Measurements from ENCODE around the gene DNASE2. TPM values are rescaled to one million over a fixed set of nuclear protein-coding genes. Genes with fewer than 3 reads are reported as not detected.

DNASE2 gene, protein sequence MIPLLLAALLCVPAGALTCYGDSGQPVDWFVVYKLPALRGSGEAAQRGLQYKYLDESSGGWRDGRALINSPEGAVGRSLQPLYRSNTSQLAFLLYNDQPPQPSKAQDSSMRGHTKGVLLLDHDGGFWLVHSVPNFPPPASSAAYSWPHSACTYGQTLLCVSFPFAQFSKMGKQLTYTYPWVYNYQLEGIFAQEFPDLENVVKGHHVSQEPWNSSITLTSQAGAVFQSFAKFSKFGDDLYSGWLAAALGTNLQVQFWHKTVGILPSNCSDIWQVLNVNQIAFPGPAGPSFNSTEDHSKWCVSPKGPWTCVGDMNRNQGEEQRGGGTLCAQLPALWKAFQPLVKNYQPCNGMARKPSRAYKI
- 33.2 and 36.1 TPM in 2 replicates for total RNA-seq

DNA sequence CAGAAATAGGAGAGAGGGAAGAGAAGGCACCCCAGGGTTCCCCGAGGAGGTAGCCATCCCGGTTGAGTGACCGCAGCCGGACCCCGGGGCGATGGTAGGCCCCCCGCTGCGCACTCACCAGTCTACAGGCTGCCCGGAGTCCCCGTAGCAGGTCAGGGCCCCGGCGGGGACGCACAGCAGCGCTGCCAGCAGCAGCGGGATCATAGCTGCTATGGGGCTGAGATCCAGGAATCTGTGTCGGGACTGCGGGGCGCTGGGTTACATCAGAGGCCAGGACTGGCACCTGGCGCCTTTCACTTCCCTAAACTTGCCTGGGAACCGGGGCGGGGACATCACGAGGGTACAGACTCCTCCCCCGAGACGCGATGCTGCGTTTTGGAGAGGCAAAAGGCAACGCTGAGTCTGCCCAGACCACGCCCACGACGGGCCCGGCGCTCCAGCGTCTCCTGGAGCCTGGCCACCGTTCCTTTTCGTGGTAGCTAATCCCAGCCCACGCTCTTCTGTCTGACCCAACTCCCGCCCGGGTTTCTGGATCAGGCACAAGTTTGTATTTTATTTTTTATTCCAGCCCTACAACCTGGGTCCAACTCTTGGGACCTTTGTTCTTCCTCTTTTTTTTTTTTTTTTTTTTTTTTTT is at the start of gene DNASE2:
Gene DNASE2 (minus strand): TSS at position 278 of the 637 bp plus-strand sequence. CDS start 74 bp downstream, at position 204.

DNA sequence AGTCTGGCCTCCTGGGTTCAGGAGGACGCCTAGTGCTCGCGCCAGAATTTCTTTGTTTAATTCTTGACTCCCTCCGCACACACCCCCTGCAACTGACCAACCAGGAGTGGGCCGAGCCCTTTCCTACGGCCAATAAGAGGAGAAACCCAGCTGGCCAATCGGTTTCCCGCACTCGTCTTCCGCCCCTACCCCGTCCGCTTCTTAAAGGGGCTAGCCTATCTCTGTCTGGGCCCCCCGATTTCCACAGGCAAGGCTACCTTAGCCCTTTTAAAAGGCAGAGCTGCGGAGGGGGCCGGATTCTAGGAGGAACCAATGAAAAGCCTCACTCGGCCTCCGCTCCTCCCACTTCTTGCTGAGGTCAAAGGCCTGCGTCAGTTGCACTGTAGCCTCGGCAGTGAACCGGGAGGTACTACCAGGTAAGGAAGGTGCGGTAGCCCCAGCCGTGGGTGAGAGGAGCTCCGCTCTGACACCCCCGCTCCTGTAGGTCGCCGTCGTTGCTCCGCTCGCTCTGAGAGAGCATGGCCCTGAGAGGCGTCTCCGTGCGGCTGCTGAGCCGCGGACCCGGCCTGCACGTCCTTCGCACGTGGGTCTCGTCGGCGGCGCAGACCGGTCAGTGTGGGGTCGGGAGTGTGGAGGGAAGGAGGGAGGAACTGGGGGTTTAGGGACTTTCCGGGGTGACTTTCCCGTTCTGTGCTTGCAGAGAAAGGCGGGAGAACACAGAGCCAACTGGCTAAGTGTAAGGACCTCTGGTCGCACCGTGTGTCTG is 9.7 kb upstream of the DNASE2 start, which contains the start of gene GCDH:
Gene GCDH (plus strand): TSS at position 374 of the 766 bp plus-strand sequence. CDS start 145 bp downstream, at position 519.

DNA sequence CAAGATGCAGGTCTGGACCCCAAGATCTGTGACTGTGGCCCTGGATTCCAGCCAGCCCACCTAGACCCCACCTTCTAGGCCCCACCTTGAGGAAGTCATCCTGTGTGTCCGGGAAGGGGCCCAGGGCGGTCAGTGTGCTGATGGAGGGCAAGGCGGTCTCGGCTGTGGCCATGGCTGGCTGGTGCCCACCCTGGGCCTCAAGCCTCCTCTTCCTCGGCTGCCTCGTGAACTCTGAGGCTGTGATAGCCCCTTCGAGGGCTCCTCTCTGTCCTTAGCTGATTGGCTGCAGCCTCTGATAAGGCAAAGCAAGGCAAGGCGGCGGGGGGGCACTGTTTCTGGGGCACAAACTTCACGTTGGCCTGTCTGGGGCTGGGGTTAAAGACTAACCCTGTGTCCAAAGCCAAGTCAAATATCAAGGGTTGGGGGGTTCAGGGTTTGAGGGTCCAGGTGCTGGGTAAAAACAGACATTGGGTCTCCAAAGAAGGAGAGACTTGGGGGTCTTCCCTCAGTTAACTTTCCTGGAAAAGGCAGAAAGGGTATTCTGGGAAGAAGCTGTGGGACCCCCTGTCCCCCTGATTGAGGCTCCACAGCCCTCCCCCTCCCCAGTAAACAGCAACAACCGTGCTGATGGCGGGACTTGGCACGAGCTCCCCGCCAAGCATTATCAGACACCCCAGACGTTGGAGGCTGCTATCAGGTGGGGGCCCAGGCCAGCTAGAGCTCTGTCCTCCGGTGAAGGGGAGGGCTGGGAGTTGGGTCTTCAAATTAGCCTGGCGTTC is 5.9 kb upstream of the DNASE2 start, which contains the start of gene KLF1:
Gene KLF1 (minus strand): TSS at position 233 of the 779 bp plus-strand sequence. CDS start 61 bp downstream, at position 172.

DNA sequence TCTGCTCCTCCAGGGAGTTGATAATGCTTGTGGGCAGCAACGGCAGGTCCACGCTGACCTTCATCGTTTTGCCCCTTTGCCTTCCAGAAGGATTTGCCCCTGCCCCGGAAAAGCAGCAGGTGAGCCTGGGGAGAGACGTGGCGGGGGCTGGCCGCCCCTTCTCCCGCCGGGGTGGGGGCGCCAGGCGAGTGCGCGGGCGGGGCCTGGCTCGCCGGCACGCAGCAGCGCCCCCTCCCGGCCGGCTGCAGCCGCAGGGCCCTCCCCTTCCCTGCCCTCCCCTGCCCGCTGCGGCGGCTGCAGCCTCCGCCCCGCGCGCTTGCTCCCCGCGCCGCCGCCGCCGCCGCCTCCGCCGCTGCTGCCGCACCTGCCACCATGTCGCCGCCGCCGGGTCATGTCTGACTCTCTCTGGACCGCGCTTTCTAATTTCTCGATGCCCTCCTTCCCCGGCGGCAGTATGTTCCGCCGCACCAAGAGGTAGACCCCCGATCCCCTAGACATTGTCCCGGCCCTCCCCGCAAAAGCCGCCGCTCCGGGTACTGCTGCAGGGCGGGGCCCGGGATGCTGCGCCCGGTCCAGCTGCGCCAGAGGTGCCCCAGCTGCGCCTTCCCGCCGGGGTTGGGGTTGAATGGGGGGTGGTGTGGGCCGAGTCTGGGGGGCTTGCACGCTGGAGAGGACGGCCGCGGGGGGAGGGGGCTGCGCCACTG is 42.9 kb downstream of the DNASE2 start, which contains the start of gene MAST1:
Gene MAST1 (plus strand): TSS at position 334 of the 704 bp plus-strand sequence. CDS start 58 bp downstream, at position 392.

DNA sequence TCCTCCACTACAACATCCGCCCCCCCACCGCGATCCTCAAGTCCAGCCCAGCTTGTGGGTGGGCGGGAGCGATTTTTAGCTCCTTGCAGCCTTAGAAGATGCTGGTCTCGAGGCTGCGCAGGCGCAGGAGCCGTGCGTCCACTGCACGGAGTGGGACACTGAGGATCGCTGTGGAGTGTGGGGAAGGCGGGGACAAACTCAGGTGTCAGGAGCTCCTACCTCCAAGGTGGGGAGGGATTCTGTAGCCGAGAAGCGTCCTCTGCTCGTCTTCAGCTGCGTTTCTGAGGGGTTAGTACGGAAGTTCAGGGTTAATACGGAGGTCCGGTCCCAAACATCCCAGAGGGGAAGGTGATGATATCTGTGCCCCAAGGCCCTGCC is 46.7 kb downstream of the DNASE2 start, which contains the start of gene RTBDN:
Gene RTBDN (minus strand): TSS at position 14 of the 378 bp plus-strand sequence. CDS start 4,600 bp downstream, outside the sequence.

Small RNAs within 50 kb of the gene (small RNA-seq; reads per million reads assigned to genes)
- gene MIR5695 (0.76 reads per million, percentile 29 among the genes with 10 or more reads in this experiment), gene MIR6794 (not detected)

Other genes with a start within 250 kb of the DNASE2 start
- gene MAN2B1, start 214.7 kb downstream of the DNASE2 start, total RNA-seq, result 35.5 and 40.5 TPM in 2 replicates
- 6.5 and 6.7 TPM in 2 replicates for gene WDR83, start 214.6 kb downstream of the DNASE2 start, total RNA-seq
- 31.4 and 38.3 TPM in 2 replicates for gene DHPS, start 199.6 kb downstream of the DNASE2 start, total RNA-seq
- gene GNG14, start 193.5 kb downstream of the DNASE2 start, total RNA-seq, result not detected in 2 replicates
- 4.8 and 9.8 TPM in 2 replicates for gene FBXW9, start 184.8 kb downstream of the DNASE2 start, total RNA-seq
- gene TNPO2, start 157.5 kb downstream of the DNASE2 start, total RNA-seq, result 40.3 and 44.4 TPM in 2 replicates
- 122 and 133 TPM in 2 replicates for gene TRIR, start 146.8 kb downstream of the DNASE2 start, total RNA-seq
- 75.5 and 78.6 TPM in 2 replicates for gene GET3, start 144.0 kb downstream of the DNASE2 start, total RNA-seq
- not detected in 2 replicates for gene BEST2, start 129.7 kb downstream of the DNASE2 start, total RNA-seq
- gene HOOK2, start 105.9 kb downstream of the DNASE2 start, total RNA-seq, result 17.4 and 17.8 TPM in 2 replicates
- gene JUNB, start 90.0 kb downstream of the DNASE2 start, total RNA-seq, result 137 and 196 TPM in 2 replicates
- gene PRDX2, start 79.6 kb downstream of the DNASE2 start, total RNA-seq, result 169 and 213 TPM in 2 replicates
- gene THSD8, start 79.4 kb downstream of the DNASE2 start, total RNA-seq, result not detected in 2 replicates
- gene RNASEH2A, start 74.9 kb downstream of the DNASE2 start, total RNA-seq, result 13.2 and 14.3 TPM in 2 replicates
- gene RTBDN, start 46.9 kb downstream of the DNASE2 start, total RNA-seq, result not detected in 2 replicates
- gene MAST1, start 42.9 kb downstream of the DNASE2 start, total RNA-seq, result 0.11 and 0.13 TPM in 2 replicates
- not detected in 2 replicates for gene KLF1, start 5.8 kb upstream of the DNASE2 start, total RNA-seq
- gene GCDH, start 9.7 kb upstream of the DNASE2 start, total RNA-seq, result 21.2 and 26.3 TPM in 2 replicates
- gene SYCE2, start 37.8 kb upstream of the DNASE2 start, total RNA-seq, result 0.22 TPM in 1 of 2 replicates, not detected in the other
- 28.4 and 31.1 TPM in 2 replicates for gene FARSA, start 52.3 kb upstream of the DNASE2 start, total RNA-seq
- gene CALR, start 57.2 kb upstream of the DNASE2 start, total RNA-seq, result 2,132 and 2,659 TPM in 2 replicates
- 49.3 and 58.9 TPM in 2 replicates for gene RAD23A, start 64.4 kb upstream of the DNASE2 start, total RNA-seq
- 23.0 and 23.5 TPM in 2 replicates for gene GADD45GIP1, start 75.8 kb upstream of the DNASE2 start, total RNA-seq
- gene DAND5, start 88.1 kb upstream of the DNASE2 start, total RNA-seq, result 0.11 TPM in 1 of 2 replicates, not detected in the other
- gene NFIX, start 114.0 kb upstream of the DNASE2 start, total RNA-seq, result 137 and 150 TPM in 2 replicates
- 1.3 and 1.4 TPM in 2 replicates for gene LYL1, start 221.4 kb upstream of the DNASE2 start, total RNA-seq
- gene TRMT1, start 235.3 kb upstream of the DNASE2 start, total RNA-seq, result 18.8 and 21.3 TPM in 2 replicates
- 37.5 and 39.7 TPM in 2 replicates for gene NACC1, start 236.8 kb upstream of the DNASE2 start, total RNA-seq